HG03439 (cell line): ENCODE results near the gene MAPKBP1.

ENCODE experiments used
- ATAC-seq: cut with Tn5 transposase; IDR thresholded peaks from one replicate; pipeline ENCODE4 v1.9.1; 2021; ENCODE audit warnings: mild to moderate bottlenecking, moderate library complexity; ENCODE audit not compliant: unreplicated experiment

The MAPKBP1 gene

GRCh38 chr15:41806291-41807181, 32.3 kb downstream of the MAPKBP1 start:
- no peak for ATAC-seq

GRCh38 chr15:41809121-41809520, 34.8 kb downstream of the MAPKBP1 start:
- no peak for ATAC-seq

GRCh38 chr15:41809526-41810220, 35.4 kb downstream of the MAPKBP1 start:
- ATAC-seq: no peak

- no peak for ATAC-seq
These were observed 36.6 kb downstream of the MAPKBP1 start for GRCh38 chr15:41810651-41811431.

GRCh38 chr15:41811432-41812195, 37.3 kb downstream of the MAPKBP1 start:
- ATAC-seq: no peak

- no peak for ATAC-seq
These were observed 38.6 kb downstream of the MAPKBP1 start for GRCh38 chr15:41812820-41813375.

GRCh38 chr15:41813426-41813825, 39.1 kb downstream of the MAPKBP1 start:
- no peak for ATAC-seq

- ATAC-seq: no peak
These were observed 40.2 kb downstream of the MAPKBP1 start for GRCh38 chr15:41814534-41814933.

GRCh38 chr15:41816788-41817187, 42.5 kb downstream of the MAPKBP1 start:
- ATAC-seq: no peak

- ATAC-seq: no peak
These were observed 43.0 kb downstream of the MAPKBP1 start for GRCh38 chr15:41817327-41817726.

GRCh38 chr15:41817781-41818180, 43.5 kb downstream of the MAPKBP1 start:
- ATAC-seq: no peak

- ATAC-seq: no peak
These were observed 45.3 kb downstream of the MAPKBP1 start for GRCh38 chr15:41819455-41820050.

GRCh38 chr15:41820791-41821423, 46.6 kb downstream of the MAPKBP1 start:
- ATAC-seq: no peak

GRCh38 chr15:41821831-41822230, 47.5 kb downstream of the MAPKBP1 start:
- no peak for ATAC-seq

- ATAC-seq: no peak
These were observed 48.2 kb downstream of the MAPKBP1 start for GRCh38 chr15:41822471-41822870.

- no peak for ATAC-seq
These were observed 48.7 kb downstream of the MAPKBP1 start for GRCh38 chr15:41822957-41823356.

- ATAC-seq: no peak
These were observed 49.2 kb downstream of the MAPKBP1 start for GRCh38 chr15:41823502-41823901.

GRCh38 chr15:41824062-41824745, 49.9 kb downstream of the MAPKBP1 start:
- no peak for ATAC-seq

- no peak for ATAC-seq
These were observed 50.9 kb downstream of the MAPKBP1 start for GRCh38 chr15:41825145-41825544.
